Gastroesophageal sphincter (tissue), 4 donors: ENCODE results near the gene KCNA2. TPM values are rescaled to one million over a fixed set of nuclear protein-coding genes. Genes with fewer than 3 reads are reported as not detected.

Experiments
- ATAC-seq: fragments of 150-250 bp; one replicate; pipeline ENCODE4 v1.9.1; 2016; ENCODE audit warnings: mild to moderate bottlenecking, moderate library complexity
- H3K27ac ChIP-seq, 4 donors: fragments of 200-600 bp; sonication (generic) in 3 of 4; 1 replicate in 3 of 4; 2 replicates in 1 of 4; pipeline ENCODE4 v1.5.1; 2016 to 2019
- H3K27me3 ChIP-seq: fragments of 200-600 bp; sonication (generic); one replicate; pipeline ENCODE4 v1.5.1; 2019
- H3K36me3 ChIP-seq, 2 donors: fragments of 200-600 bp; sonication (generic); one replicate each; pipeline ENCODE4 v1.5.1; 2019; ENCODE audit warnings: control low read depth in 1 of 2
- H3K4me1 ChIP-seq, 3 donors: fragments of 200-600 bp; sonication (generic); 1 replicate in 2 of 3; 2 replicates in 1 of 3; pipeline ENCODE4 v1.5.1; 2016 to 2019; ENCODE audit warnings: control low read depth in 2 of 3
- H3K4me3 ChIP-seq, 2 donors: fragments of 200-600 bp; sonication (generic); one replicate each; pipeline ENCODE4 v1.5.1; 2019; ENCODE audit warnings: mild to moderate bottlenecking in 1 of 2, moderate library complexity in 1 of 2
- H3K9me3 ChIP-seq, 3 donors: fragments of 200-600 bp; sonication (generic); one replicate each; pipeline ENCODE4 v1.5.1; 2017 to 2019; ENCODE audit warnings: control low read depth in 2 of 3
- CTCF ChIP-seq, 4 experiments: fragments of 200-600 bp in 2 of 4; fragments of 450-650 bp in 2 of 4; sonication (generic) in 1 of 4; IDR thresholded peaks; one replicate each; pipeline ENCODE4 v1.5.1; 2017 to 2019; ENCODE audit warnings: antibody characterized with exemption in 4 of 4, mild to moderate bottlenecking in 2 of 4, moderate library complexity in 2 of 4
- EP300 ChIP-seq: sonication (generic); formaldehyde crosslinking; IDR thresholded peaks from one replicate; pipeline ENCODE4 v1.6.1; 2017; ENCODE audit warnings: antibody characterized with exemption, mild to moderate bottlenecking
- POLR2A ChIP-seq, 2 donors: fragments of 450-650 bp; IDR thresholded peaks; one replicate each; pipeline ENCODE4 v1.6.1; 2017; ENCODE audit warnings: antibody characterized with exemption in 2 of 2, mild to moderate bottlenecking in 2 of 2, moderate library complexity in 1 of 2
- POLR2AphosphoS5 ChIP-seq: sonication (generic); formaldehyde crosslinking; IDR thresholded peaks from one replicate; pipeline ENCODE4 v1.6.1; 2017; ENCODE audit warnings: antibody characterized with exemption
- WGBS, 2 donors: methylation state at CpG; one replicate each; pipeline ENCODE4 v1.1.5; 2018; ENCODE audit warnings: low coverage in 1 of 2; 5-methylcytosine and 5-hydroxymethylcytosine counted together
- total RNA-seq, 4 donors: library from RNA; depleted of rRNA; stranded (reverse); fragments of >200 nt; gene quantifications; one replicate each; pipeline ENCODE4 v1.1.0, GENCODE V29; 2016

The KCNA2 gene
- total RNA-seq, 4 donors from 2014 or later: 2.8 to 16.8 (median 4.6) TPM

GRCh38 chr1:110581682-110582145 lies 24.4 kb downstream of the KCNA2 start:
- Histone ChIP-seq H3K27ac (peak overlapping the region in 3 of 4 donors; percentile 54 to 72 (median 60)), H3K36me3 (no peaks in the 10 kb centered on the region), H3K4me3 (no peak overlapping the region), H3K9me3 (no peaks in the 10 kb centered on the region), H3K4me1 (peaks cover 0 to 42% (median 13%) of the 10 kb centered on the region in 3 donors), H3K27me3 (no peaks in the 10 kb centered on the region)
- WGBS, 2 donors: 29 to 40% methylated on average over 1 to 5 of the region's 5 CpGs
- ATAC-seq: no peak
- TF ChIP-seq CTCF (IDR thresholded peaks at IDR 0.05): no peak
- no peak for TF ChIP-seq POLR2AphosphoS5
- no peak for TF ChIP-seq POLR2A (IDR thresholded peaks at IDR 0.05)
- no peak for TF ChIP-seq EP300

GRCh38 chr1:110580244-110580643 lies 25.9 kb downstream of the KCNA2 start:
- Histone ChIP-seq H3K27ac (no peak overlapping the region), H3K9me3 (no peaks in the 10 kb centered on the region), H3K4me1 (peaks cover 0 to 42% (median 13%) of the 10 kb centered on the region in 3 donors), H3K4me3 (no peak overlapping the region), H3K27me3 (no peaks in the 10 kb centered on the region), H3K36me3 (no peaks in the 10 kb centered on the region)
- ATAC-seq: no peak
- no peak for TF ChIP-seq POLR2A (IDR thresholded peaks at IDR 0.05)
- no peak for TF ChIP-seq POLR2AphosphoS5
- no peak for TF ChIP-seq CTCF (IDR thresholded peaks at IDR 0.05)
- no peak for TF ChIP-seq EP300
- WGBS, 2 donors: 40 to 80% methylated on average over 1 of the region's 1 CpG

GRCh38 chr1:110579460-110579859 lies 26.7 kb downstream of the KCNA2 start:
- no peak overlapping the region for H3K27ac ChIP-seq
- no peak for ATAC-seq
- H3K27me3 ChIP-seq: no peaks in the 10 kb centered on the region
- H3K4me1 ChIP-seq: peaks cover 0 to 42% (median 13%) of the 10 kb centered on the region in 3 donors
- H3K36me3 ChIP-seq: no peaks in the 10 kb centered on the region
- TF ChIP-seq POLR2A (IDR thresholded peaks at IDR 0.05): no peak
- no peaks in the 10 kb centered on the region for H3K9me3 ChIP-seq
- H3K4me3 ChIP-seq: no peak overlapping the region
- WGBS, 2 donors: 64 to 67% methylated on average over 1 to 3 of the region's 3 CpGs

- no peak for ATAC-seq
Measured at GRCh38 chr1:110576441-110576840, 29.7 kb downstream of the KCNA2 start.

GRCh38 chr1:110573314-110573713 lies 32.8 kb downstream of the KCNA2 start:
- H3K27me3 ChIP-seq: peaks cover 15% of the 10 kb centered on the region
- TF ChIP-seq CTCF (IDR thresholded peaks at IDR 0.05) (no peak), POLR2AphosphoS5 (no peak), EP300 (no peak), POLR2A (IDR thresholded peaks at IDR 0.05) (no peak)
- no peaks in the 10 kb centered on the region for H3K36me3 ChIP-seq
- no peak overlapping the region for H3K4me3 ChIP-seq
- no peaks in the 10 kb centered on the region for H3K4me1 ChIP-seq
- H3K27ac ChIP-seq: no peak overlapping the region
- WGBS, 2 donors: 80 to 100% methylated on average over 1 of the region's 1 CpG
- ATAC-seq: no peak
- H3K9me3 ChIP-seq: no peaks in the 10 kb centered on the region

More at GRCh38 chr1:110576441-110576840, 29.7 kb downstream of the KCNA2 start:
- Histone ChIP-seq H3K36me3 (no peaks in the 10 kb centered on the region), H3K4me3 (no peak overlapping the region), H3K27me3 (peaks cover 6% of the 10 kb centered on the region), H3K9me3 (no peaks in the 10 kb centered on the region), H3K4me1 (peaks cover 0 to 20% (median 4%) of the 10 kb centered on the region in 3 donors), H3K27ac (no peak overlapping the region)
- TF ChIP-seq POLR2A (IDR thresholded peaks at IDR 0.05): no peak

GRCh38 chr1:110572751-110573150 lies 33.4 kb downstream of the KCNA2 start:
- Histone ChIP-seq H3K9me3 (no peaks in the 10 kb centered on the region), H3K4me1 (no peaks in the 10 kb centered on the region), H3K36me3 (no peaks in the 10 kb centered on the region), H3K27me3 (peaks cover 15% of the 10 kb centered on the region), H3K27ac (no peak overlapping the region), H3K4me3 (no peak overlapping the region)
- no peak for ATAC-seq
- no peak for TF ChIP-seq CTCF (IDR thresholded peaks at IDR 0.05)
- TF ChIP-seq POLR2A (IDR thresholded peaks at IDR 0.05): no peak
- no peak for TF ChIP-seq EP300
- TF ChIP-seq POLR2AphosphoS5: no peak
- 76 to 92% methylated on average over 3 of the region's 3 CpGs for WGBS, 2 donors
